ENCODE data around the gene NFYA. TPM values are rescaled to one million over a fixed set of nuclear protein-coding genes. Genes with fewer than 3 reads are reported as not detected.
A peak's percentile ranks its signal among the peaks of the same experiment; 100 is the strongest.

The NFYA gene
- total and polyA plus RNA-seq, 2 of the 13 experiments (the other 11 are each of a cell fraction or from before 2014, with no cell fraction given) = 16.0 to 22.9 TPM

DNA sequence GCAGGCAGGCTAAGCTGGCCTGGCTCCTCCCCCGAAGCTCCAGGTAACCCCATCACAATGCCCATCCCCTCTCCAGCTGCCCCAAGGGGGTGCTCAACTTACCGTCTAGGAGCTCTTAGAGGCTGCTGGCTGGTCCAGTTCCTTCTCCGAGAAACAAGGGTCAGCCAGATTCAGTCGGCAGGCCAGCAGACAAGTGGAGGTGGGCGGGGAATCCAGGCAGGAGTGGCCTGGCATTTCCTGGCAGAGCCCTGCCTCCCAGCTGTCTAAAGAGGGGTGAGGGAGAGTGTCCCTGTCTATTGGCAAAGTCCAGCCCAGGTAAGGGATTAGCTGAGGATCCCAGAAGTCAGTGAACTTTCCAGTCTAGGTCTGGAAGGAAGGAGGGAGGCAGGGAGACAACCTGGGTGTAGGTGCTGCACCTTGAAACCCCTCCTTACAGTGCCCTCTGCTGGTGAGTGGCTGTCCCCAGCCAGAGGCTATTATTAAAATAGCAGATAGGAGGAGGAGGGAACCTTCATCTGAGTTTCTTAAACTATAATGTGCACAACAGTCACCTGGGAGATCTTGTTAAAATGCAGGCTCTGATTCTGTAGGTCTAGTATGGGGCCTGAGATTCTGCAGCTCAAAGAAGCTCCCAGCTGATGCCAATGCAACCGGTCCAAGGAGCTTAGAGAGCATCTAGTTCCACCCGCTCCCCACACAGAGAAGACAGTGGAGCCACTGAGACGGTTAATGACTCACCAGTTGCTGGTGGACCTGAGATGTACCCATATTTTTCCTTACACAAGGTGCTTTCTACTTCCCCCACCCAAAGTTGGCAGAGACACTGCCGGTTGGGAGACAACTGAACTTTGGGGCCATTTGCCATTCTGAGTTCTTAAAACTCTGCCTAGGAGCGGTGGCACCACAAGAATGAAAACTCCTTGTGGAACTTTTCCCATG, 33.4 kb upstream of the NFYA start, which contains the start of gene UNC5CL (continued):
- 0 out of 2 replicates have a peak, but pooled peaks have one; percentile 0 for TF ChIP-seq KLF12 (CRISPR knock-in tag; IDR thresholded peaks at IDR 0.05; ENCODE audit: borderline replicate concordance)
- TF ChIP-seq ZNF776 (CRISPR knock-in tag; IDR thresholded peaks at IDR 0.05) = no peak
- TF ChIP-seq FIP1L1 (IDR thresholded peaks at IDR 0.05; ENCODE audit: borderline replicate concordance, insufficient read depth, low read depth, low read length) = no peak
- TF ChIP-seq MIER2 (CRISPR knock-in tag; IDR thresholded peaks at IDR 0.05) = no peak
- no peak for TF ChIP-seq CCAR2 (optimal IDR thresholded peaks at IDR 0.05; ENCODE audit: low read depth, low read length)
- 0 out of 2 replicates have a peak, but pooled peaks have one; percentile 28 for TF ChIP-seq ZMYM4 (CRISPR knock-in tag; IDR thresholded peaks at IDR 0.05)
- TF ChIP-seq POLR2AphosphoS5 (IDR thresholded peaks at IDR 0.05; ENCODE audit: low read depth, low read length) = no peak
- TF ChIP-seq ZNF850 (CRISPR knock-in tag; conservative IDR thresholded peaks at IDR 0.05) = no peak
- no peak for TF ChIP-seq ZFP90 (CRISPR knock-in tag; IDR thresholded peaks at IDR 0.05; ENCODE audit: borderline replicate concordance)
- TF ChIP-seq MXI1 (IDR thresholded peaks at IDR 0.05; ENCODE audit: borderline replicate concordance, low read depth, low read length) = no peak
- no peak for TF ChIP-seq MXD4 (CRISPR knock-in tag; IDR thresholded peaks at IDR 0.05)
- TF ChIP-seq ZNF547 (CRISPR knock-in tag; IDR thresholded peaks at IDR 0.05) = no peak
- TF ChIP-seq HOXD1 (CRISPR knock-in tag; IDR thresholded peaks at IDR 0.05) = no peak
- TF ChIP-seq, protein P1, sequence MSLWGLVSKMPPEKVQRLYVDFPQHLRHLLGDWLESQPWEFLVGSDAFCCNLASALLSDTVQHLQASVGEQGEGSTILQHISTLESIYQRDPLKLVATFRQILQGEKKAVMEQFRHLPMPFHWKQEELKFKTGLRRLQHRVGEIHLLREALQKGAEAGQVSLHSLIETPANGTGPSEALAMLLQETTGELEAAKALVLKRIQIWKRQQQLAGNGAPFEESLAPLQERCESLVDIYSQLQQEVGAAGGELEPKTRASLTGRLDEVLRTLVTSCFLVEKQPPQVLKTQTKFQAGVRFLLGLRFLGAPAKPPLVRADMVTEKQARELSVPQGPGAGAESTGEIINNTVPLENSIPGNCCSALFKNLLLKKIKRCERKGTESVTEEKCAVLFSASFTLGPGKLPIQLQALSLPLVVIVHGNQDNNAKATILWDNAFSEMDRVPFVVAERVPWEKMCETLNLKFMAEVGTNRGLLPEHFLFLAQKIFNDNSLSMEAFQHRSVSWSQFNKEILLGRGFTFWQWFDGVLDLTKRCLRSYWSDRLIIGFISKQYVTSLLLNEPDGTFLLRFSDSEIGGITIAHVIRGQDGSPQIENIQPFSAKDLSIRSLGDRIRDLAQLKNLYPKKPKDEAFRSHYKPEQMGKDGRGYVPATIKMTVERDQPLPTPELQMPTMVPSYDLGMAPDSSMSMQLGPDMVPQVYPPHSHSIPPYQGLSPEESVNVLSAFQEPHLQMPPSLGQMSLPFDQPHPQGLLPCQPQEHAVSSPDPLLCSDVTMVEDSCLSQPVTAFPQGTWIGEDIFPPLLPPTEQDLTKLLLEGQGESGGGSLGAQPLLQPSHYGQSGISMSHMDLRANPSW (CRISPR knock-in tag; IDR thresholded peaks at IDR 0.05; ENCODE audit: borderline replicate concordance) = no peak
- peak; percentile 51 for TF ChIP-seq ZNF687 (CRISPR knock-in tag; IDR thresholded peaks at IDR 0.05)
- TF ChIP-seq TARDBP (CRISPR knock-in tag; IDR thresholded peaks at IDR 0.05) = peak; percentile 63; the same call in 1 of the 2 replicates
- TF ChIP-seq, protein P2, sequence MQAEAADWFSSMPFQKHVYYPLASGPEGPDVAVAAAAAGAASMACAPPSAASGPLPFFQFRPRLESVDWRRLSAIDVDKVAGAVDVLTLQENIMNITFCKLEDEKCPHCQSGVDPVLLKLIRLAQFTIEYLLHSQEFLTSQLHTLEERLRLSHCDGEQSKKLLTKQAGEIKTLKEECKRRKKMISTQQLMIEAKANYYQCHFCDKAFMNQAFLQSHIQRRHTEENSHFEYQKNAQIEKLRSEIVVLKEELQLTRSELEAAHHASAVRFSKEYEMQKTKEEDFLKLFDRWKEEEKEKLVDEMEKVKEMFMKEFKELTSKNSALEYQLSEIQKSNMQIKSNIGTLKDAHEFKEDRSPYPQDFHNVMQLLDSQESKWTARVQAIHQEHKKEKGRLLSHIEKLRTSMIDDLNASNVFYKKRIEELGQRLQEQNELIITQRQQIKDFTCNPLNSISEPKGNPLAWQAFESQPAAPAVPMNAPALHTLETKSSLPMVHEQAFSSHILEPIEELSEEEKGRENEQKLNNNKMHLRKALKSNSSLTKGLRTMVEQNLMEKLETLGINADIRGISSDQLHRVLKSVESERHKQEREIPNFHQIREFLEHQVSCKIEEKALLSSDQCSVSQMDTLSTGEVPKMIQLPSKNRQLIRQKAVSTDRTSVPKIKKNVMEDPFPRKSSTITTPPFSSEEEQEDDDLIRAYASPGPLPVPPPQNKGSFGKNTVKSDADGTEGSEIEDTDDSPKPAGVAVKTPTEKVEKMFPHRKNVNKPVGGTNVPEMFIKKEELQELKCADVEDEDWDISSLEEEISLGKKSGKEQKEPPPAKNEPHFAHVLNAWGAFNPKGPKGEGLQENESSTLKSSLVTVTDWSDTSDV (CRISPR knock-in tag; IDR thresholded peaks at IDR 0.05) = no peak
- no peak for TF ChIP-seq EHMT2 (IDR thresholded peaks at IDR 0.05; ENCODE audit: borderline replicate concordance, low read depth, low read length)
- TF ChIP-seq ZNF264 (CRISPR knock-in tag; IDR thresholded peaks at IDR 0.05) = 0 out of 2 replicates have a peak, but pooled peaks have one; percentile 24
- no peak for TF ChIP-seq FOSL1 (CRISPR knock-in tag; IDR thresholded peaks at IDR 0.05; ENCODE audit: borderline replicate concordance)
